ENCODE measurements around the gene UST. TPM values are rescaled to one million over a fixed set of nuclear protein-coding genes. Genes with fewer than 3 reads are reported as not detected.

The UST gene
- total RNA-seq, 4 donors from 2014 or later, result 2.3 to 8.4 (median 2.8) TPM

- Histone ChIP-seq H3K4me3 (no peak overlapping the region), H3K36me3 (no peaks in the 10 kb centered on the region), H3K9me3 (no peaks in the 10 kb centered on the region), H3K4me1 (no peaks in the 10 kb centered on the region), H3K27me3 (no peaks in the 10 kb centered on the region), H3K27ac (no peak overlapping the region)
- no peak for TF ChIP-seq CTCF (IDR thresholded peaks at IDR 0.05 in 4 of 5, conservative IDR thresholded peaks at IDR 0.05 in 1 of 5)
- TF ChIP-seq POLR2A (IDR thresholded peaks at IDR 0.05), result no peak
- in situ Hi-C loops (cut with MboI; ENCODE audit: low sequenced_read_pairs in 4 of 4), result no loop called here
- intact Hi-C loops (cut with DNase I; ENCODE audit: low total_unique reads), result no loop called here
- ATAC-seq, result no peak
- DNase-seq, result no peak
These were observed 216.9 kb downstream of the UST start for GRCh38 chr6:148963738-148964137.

- Histone ChIP-seq H3K4me1 (no peaks in the 10 kb centered on the region), H3K27me3 (no peaks in the 10 kb centered on the region), H3K36me3 (no peaks in the 10 kb centered on the region), H3K4me3 (no peak overlapping the region), H3K9me3 (no peaks in the 10 kb centered on the region), H3K27ac (no peak overlapping the region)
- in situ Hi-C loops (cut with MboI; ENCODE audit: low sequenced_read_pairs in 4 of 4) (no loop called here), intact Hi-C loops (cut with DNase I; ENCODE audit: low total_unique reads) (no loop called here)
- no peak for DNase-seq
- ATAC-seq, result no peak
- TF ChIP-seq CTCF (IDR thresholded peaks at IDR 0.05 in 4 of 5, conservative IDR thresholded peaks at IDR 0.05 in 1 of 5), result no peak
- no peak for TF ChIP-seq POLR2A (IDR thresholded peaks at IDR 0.05)
These were observed 217.6 kb downstream of the UST start for GRCh38 chr6:148964467-148964866.

- in situ Hi-C loops (cut with MboI; ENCODE audit: low sequenced_read_pairs in 4 of 4), result no loop called here
- Histone ChIP-seq H3K9me3 (no peaks in the 10 kb centered on the region), H3K4me3 (no peak overlapping the region), H3K27me3 (no peaks in the 10 kb centered on the region), H3K27ac (no peak overlapping the region), H3K36me3 (no peaks in the 10 kb centered on the region), H3K4me1 (no peaks in the 10 kb centered on the region)
- intact Hi-C loops (cut with DNase I; ENCODE audit: low total_unique reads), result no loop called here
- TF ChIP-seq POLR2A (IDR thresholded peaks at IDR 0.05) (no peak), CTCF (IDR thresholded peaks at IDR 0.05 in 4 of 5, conservative IDR thresholded peaks at IDR 0.05 in 1 of 5) (no peak)
- DNase-seq, result no peak
- no peak for ATAC-seq
These were observed 218.5 kb downstream of the UST start for GRCh38 chr6:148965287-148965686.

- Histone ChIP-seq H3K27ac (no peak overlapping the region), H3K27me3 (peaks cover 5 to 7% (median 6%) of the 10 kb centered on the region in 3 donors), H3K4me1 (no peaks in the 10 kb centered on the region), H3K4me3 (no peak overlapping the region), H3K9me3 (no peaks in the 10 kb centered on the region), H3K36me3 (no peaks in the 10 kb centered on the region)
- intact Hi-C loops (cut with DNase I; ENCODE audit: low total_unique reads) (no loop called here), in situ Hi-C loops (cut with MboI; ENCODE audit: low sequenced_read_pairs in 4 of 4) (no loop called here)
- DNase-seq (no peak), ATAC-seq (no peak)
- TF ChIP-seq POLR2A (IDR thresholded peaks at IDR 0.05) (no peak), CTCF (IDR thresholded peaks at IDR 0.05 in 4 of 5, conservative IDR thresholded peaks at IDR 0.05 in 1 of 5) (no peak)
These were observed 220.2 kb downstream of the UST start for GRCh38 chr6:148967011-148967520.

GRCh38 chr6:148967541-148967956 lies 220.7 kb downstream of the UST start:
- DNase-seq (no peak), ATAC-seq (no peak)
- Histone ChIP-seq H3K27ac (no peak overlapping the region), H3K36me3 (no peaks in the 10 kb centered on the region), H3K4me1 (no peaks in the 10 kb centered on the region), H3K9me3 (no peaks in the 10 kb centered on the region), H3K27me3 (peaks cover 5 to 8% (median 6%) of the 10 kb centered on the region in 3 donors), H3K4me3 (no peak overlapping the region)
- in situ Hi-C loops (cut with MboI; ENCODE audit: low sequenced_read_pairs in 4 of 4), result no loop called here
- intact Hi-C loops (cut with DNase I; ENCODE audit: low total_unique reads), result no loop called here
- no peak for TF ChIP-seq CTCF (IDR thresholded peaks at IDR 0.05 in 4 of 5, conservative IDR thresholded peaks at IDR 0.05 in 1 of 5)
- no peak for TF ChIP-seq POLR2A (IDR thresholded peaks at IDR 0.05)

Measured in gastrocnemius medialis (tissue), 4 donors.